Limb (tissue), 2 donors: ENCODE measurements around the gene KDM2A.

Source experiments
- DNase-seq, 2 donors: peaks; one replicate each; pipeline ENCODE4 v3.0.0-alpha.2; 2016; ENCODE audit errors: extremely low spot score in 2 of 2

Gene KDM2A

DNA sequence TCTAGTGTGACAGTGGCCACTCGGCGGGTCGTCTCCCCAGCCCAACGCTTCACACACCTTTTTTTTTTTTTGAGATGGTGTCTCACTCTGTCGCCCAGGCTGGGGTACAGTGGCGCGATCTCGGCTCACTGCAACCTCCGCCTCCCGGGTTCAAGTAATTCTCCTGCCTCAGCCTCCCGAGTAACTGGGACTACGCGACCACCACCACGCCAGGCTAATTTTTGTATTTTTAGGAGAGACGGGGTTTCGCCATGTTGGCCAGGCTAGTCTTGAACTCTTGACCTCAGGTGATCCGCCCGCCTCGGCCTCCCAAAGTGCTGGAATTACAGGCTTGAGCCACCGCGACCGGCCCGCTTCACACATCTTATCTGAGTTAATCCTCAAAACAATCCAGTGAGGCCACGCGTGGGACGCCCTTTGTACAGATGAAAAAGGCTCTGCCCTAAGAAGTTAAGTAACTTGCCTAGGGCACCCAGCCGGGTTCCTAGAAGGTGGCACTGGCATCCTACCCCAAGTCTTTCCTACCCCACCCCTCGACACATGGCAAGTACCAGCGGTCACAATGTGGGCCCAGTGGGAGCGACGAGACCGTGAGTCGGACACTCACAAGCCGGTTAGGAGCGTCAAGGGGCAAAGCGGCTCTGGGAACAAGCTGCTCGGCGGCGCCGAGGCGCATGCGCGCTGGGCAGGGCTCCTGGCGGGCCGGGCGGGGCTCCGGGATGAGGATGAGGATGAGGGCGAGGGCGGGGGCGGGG is 142.0 kb downstream of the KDM2A start:
- peak in 1 of 2 donors; percentile 77 for DNase-seq

- no peak for DNase-seq
Measured at GRCh38 chr11:67261640-67261945, 142.5 kb downstream of the KDM2A start.

- DNase-seq, result peak in 1 of 2 donors; percentile 33
Measured at GRCh38 chr11:67261946-67262681, 143.1 kb downstream of the KDM2A start.

- peak; percentile 77 to 84 for DNase-seq
Measured at GRCh38 chr11:67262731-67263675, 143.9 kb downstream of the KDM2A start.

- no peak for DNase-seq
Measured at GRCh38 chr11:67264260-67264659, 145.2 kb downstream of the KDM2A start.

DNA sequence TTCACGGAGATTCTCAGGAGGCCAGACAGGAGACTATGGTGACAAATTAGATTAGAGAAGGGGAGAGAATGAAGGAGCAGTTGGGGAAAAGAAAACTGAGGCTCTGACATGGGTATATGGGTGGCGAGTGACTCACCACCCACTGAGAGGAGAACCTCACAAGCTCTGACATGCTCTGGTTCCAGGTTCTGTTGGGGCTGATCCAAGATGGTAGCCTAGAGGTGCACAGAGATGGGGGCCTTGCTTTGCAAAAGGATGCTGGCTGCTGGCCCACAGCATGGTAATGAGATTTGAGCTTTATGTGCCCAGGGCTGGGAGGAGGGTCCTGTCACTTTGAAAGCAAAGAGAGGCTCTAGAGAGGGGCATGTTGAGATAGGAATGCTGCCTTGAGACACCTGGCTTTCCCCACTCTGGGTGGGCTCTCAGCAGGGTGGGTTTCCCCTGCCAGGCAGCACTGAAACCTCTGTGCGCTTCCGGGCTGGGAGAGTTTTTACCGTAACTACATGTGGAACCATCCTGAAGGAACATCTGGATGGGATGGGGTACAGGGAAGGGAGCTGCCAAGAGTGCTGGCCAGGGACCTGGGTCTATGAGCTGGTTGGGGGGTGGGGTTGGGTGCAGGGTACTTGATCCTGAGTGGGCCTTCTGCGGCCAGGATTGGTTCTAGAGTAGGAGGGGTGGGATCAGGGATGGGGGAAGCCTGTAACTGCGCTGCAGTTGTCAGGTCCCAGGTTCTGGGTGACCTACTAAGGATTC is 146.0 kb downstream of the KDM2A start:
- no peak for DNase-seq

GRCh38 chr11:67265633-67266448 is 146.8 kb downstream of the KDM2A start:
- peak; percentile 57 to 86 for DNase-seq

DNA sequence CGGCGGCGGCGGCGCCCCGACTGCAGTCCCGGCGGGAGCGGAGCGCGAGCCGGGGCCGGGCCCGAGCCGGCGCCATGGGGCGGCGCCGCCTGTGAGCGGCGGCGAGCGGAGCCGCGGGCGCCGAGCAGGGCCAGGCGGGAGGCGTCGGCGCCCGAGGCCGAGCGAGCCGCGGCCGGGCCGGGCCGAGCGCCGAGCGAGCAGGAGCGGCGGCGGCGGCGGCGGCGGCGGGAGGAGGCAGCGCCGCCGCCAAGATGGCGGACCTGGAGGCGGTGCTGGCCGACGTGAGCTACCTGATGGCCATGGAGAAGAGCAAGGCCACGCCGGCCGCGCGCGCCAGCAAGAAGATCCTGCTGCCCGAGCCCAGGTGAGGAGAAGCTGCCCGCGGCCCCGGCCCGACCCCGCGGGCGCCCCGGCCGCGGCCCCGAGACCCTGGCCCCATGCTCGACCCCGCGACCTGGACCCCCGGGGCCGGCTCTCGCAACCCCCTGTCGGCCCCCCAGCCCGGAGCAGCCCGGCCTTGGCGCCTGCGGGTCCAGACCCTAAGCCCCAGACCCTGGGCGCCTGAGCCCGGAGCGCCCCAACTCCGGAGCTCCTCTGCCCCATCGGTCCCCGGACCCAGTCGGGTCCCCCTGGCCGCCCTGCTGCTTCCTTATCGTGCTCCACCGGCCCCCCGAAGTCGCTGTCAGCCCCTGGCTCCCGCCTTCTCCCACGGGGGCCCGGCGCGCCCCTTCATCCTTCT is 147.6 kb downstream of the KDM2A start, which contains the start of gene GRK2:
TSS of gene GRK2 (plus strand) at position 25 of the 739 bp plus-strand sequence. CDS start at position 252, 227 bp downstream.
- peak in 1 of 2 donors; percentile 62 for DNase-seq

DNA sequence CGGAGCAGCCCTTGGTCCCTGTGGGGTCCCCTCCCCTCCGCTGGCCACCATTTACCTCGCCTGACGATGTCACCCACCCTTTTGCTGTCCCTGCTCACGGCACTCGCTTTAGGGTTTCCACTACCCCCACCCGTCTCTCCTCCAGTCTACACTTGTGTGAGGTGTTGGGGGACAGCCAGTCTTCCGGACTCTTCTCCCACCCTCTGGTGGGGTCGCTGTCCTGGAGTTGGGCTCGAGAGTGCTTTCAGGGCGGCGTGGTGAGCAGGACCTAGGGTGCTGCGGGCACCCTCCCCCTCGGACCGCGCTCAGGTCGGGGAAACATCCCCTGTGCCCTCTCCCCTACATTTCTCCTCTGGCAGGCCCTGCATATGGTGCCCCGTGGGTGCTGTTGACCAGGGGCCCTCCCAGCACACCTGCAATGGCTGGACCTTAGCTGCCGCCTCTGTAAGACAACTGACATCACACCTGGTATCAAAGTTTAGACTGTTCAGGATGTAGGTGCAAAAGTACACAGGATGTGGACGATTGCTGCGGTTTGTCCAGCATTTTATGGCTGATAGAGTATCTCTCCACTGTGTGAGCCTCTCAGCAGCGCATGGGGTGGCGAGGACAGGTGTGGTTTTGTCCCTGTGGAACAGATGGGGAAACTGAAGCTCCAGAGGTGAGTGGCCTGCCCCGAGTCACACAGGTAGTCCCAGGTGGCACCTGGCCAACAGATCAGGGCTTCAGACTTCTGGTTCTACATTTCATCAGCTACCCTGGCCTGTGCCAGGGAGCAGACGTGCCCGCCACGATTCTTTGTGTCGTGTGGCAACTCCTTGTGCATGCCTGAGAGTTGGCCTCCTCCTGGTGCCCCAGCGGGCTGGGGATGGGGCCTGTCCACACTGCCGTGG is 148.4 kb downstream of the KDM2A start:
- no peak for DNase-seq

DNA sequence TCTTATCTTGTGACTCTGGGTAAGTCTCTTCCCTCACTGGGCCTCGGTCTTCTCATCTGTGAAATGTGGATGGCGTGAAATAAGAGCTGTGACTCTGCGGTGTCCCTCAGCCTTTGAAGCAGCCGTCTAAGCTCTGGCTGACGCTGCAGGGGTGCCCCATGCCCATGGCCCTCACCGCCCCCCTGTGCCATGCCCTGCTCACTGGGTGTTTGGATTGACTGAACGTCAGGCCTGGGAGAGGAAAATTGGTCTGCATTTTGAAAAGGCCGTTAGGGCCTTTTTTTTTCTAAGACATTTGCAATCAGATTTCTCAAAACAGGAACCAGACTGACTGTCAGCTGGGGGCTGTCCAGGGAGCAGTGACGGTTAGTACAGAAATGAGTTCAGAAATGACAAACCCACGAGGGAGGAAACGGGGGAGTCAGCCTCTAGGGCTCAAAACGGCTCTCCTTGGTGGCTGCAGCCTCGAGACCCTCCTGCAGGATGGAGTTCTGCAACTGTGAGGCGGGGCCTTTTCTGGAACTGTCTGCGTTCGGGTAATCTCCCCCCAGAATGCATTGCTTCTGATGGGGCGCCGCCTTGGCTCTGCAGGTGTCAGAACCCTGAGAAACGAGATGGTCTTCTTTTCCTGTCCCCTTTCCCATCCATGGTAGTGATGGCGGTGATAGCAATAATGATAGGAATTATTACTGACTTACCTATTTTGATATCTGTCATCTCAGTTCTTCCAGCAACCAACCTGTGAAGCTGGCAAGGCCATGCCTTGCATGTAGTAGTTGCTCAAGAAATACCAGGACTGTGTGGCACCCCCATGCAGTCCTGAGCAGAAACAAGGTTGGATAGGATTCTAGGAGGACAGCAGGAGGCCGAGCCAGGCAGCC is 149.3 kb downstream of the KDM2A start:
- no peak for DNase-seq

GRCh38 chr11:67268962-67269268 is 149.9 kb downstream of the KDM2A start:
- no peak for DNase-seq

- DNase-seq, result no peak
Measured at GRCh38 chr11:67269401-67270255, 150.6 kb downstream of the KDM2A start.

GRCh38 chr11:67270256-67271204 is 151.5 kb downstream of the KDM2A start:
- DNase-seq, result no peak

DNA sequence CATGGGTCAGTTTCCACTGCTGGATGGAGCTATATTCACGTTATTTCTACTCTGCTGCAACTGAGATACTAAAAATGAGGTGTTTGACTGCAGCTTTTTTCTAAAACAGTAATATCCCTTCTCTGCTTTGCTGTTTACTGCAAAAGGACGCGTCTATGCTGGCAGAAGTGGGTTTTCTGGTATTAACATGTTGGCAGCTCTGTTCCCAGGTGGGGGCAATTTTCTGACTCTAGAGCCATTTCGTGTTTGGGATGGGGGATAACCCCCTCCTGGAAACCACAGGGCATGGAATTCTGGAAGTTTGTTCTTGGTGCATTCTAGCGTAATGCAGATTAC is 152.1 kb downstream of the KDM2A start:
- no peak for DNase-seq

GRCh38 chr11:67271541-67272284 is 152.7 kb downstream of the KDM2A start:
- no peak for DNase-seq
